SU-DHL-6 (cell line): ENCODE data around the gene DPP10.

ENCODE experiments used
- EZH2phosphoT487 ChIP-seq: fragments of 200-600 bp; sonication (generic), shearing (Covaris generic); conservative IDR thresholded peaks from 2 replicates; pipeline ENCODE4 v1.6.1; 2018; ENCODE audit warnings: mild to moderate bottlenecking, antibody characterized with exemption, low read length, moderate library complexity, mixed read lengths
- TF ChIP-seq, protein P1 (sequence below): fragments of 200-600 bp; sonication (generic); IDR thresholded peaks from one replicate; pipeline ENCODE4 v1.5.1; 2017; ENCODE audit warnings: antibody characterized with exemption, mild to moderate bottlenecking, low read length, moderate library complexity; ENCODE audit not compliant: insufficient read depth, poor library complexity, severe bottlenecking

DNA sequence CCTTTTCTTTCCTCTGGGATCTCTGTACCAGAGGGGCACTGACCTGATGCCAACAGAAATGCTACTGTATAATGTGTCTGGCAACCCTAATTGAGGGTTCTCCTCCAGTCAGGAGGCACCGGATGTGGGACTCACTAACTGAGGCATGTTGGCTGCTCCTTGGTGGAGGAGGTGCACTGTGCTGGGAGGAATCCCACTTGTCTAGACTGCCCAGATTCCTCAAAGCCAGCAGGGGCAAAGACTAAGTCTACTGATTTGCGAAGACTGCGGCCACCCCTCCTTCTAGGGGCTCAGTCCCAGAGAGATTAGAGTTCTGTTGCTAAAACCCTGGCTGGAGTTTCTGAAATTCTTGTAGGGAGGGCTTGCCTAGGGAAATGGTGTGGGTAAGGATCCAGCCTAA, 1192.1 kb downstream of the DPP10 start:
- TF ChIP-seq, protein P1, sequence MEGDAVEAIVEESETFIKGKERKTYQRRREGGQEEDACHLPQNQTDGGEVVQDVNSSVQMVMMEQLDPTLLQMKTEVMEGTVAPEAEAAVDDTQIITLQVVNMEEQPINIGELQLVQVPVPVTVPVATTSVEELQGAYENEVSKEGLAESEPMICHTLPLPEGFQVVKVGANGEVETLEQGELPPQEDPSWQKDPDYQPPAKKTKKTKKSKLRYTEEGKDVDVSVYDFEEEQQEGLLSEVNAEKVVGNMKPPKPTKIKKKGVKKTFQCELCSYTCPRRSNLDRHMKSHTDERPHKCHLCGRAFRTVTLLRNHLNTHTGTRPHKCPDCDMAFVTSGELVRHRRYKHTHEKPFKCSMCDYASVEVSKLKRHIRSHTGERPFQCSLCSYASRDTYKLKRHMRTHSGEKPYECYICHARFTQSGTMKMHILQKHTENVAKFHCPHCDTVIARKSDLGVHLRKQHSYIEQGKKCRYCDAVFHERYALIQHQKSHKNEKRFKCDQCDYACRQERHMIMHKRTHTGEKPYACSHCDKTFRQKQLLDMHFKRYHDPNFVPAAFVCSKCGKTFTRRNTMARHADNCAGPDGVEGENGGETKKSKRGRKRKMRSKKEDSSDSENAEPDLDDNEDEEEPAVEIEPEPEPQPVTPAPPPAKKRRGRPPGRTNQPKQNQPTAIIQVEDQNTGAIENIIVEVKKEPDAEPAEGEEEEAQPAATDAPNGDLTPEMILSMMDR, result no peak
- TF ChIP-seq EZH2phosphoT487, result no peak
